Measurements from ENCODE around the gene CCN6.

CCN6 gene

DNA sequence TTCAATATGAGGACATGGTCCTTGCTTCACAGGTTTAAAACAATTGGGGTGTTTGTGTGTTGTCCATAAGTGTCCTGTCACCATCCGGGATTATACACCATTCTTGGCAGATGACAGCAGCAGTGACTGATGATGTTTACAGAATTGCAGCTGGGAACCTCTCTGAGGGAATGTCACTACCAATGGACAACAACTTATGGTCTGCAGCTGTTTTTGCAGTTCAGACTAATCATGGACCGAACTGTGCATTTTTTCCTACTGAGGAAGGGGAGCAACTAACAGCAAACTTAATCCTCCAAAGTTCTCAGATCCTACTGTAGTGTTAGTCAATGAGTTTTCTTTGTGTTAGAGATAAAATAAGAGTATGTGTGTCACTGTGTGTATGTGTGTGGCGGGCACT is 59.5 kb downstream of the CCN6 start:
- ATAC-seq, result no peak
- Mint-ChIP-seq H3K9me3 (no peaks in the 10 kb centered on the region), H3K4me1 (peaks cover 14% of the 10 kb centered on the region), H3K27me3 (no peaks in the 10 kb centered on the region), H3K27ac (no peak overlapping the region), H3K4me3 (no peak overlapping the region)
- DNase-seq, result no peak

DNA sequence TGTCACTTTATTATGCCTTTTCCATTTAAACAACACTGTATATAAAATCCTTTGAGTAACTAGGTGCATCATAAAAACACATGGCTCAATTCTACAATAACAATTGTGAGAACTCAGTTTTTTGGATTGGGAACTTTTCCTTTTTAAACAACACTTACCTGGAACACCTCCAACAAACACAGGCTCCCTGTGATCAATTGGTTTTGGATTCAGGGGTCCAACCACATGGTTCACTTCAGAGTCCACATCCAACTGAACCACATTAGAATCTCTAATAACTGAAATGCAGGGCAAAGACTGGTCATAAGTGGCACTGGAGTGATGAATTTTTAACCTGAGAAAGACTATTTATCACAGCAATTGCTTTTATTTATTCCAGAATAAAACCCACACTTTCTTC is 60.0 kb downstream of the CCN6 start:
- no peak for ATAC-seq
- Mint-ChIP-seq H3K4me1 (peaks cover 14% of the 10 kb centered on the region), H3K9me3 (no peaks in the 10 kb centered on the region), H3K27me3 (no peaks in the 10 kb centered on the region), H3K4me3 (no peak overlapping the region), H3K27ac (no peak overlapping the region)
- no peak for DNase-seq

DNA sequence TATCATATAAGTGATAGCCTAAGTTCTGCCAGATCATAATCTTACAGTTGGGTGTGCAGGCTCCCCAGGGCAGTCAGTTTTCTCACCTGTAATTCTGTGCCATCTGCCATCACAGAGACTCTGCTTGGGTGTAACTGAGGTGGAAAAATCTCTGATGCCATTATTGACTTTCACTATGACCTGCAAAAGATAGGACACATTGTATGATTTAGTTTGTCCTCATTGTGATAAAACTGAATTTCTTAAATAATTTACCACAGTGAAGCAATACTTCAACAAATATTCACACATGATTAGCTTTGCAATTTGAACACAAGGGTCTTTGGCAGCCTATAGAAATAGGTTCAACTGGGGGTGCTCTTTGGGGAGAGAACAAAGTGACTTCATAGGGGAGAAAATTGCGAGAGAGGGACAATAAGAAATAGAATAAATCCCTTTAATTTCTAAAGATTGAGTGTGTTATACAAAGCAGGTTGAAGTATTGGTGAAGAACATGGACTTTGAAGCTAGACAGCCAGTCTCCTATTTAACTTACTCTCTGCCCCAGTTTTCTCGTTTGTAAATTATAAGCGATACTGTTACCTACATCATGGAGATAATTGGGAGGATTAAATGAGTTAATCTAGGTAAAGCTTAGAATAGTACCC is 60.8 kb downstream of the CCN6 start:
- peaks cover 14% of the 10 kb centered on the region for H3K4me1 Mint-ChIP-seq
- no peak for ATAC-seq

DNA sequence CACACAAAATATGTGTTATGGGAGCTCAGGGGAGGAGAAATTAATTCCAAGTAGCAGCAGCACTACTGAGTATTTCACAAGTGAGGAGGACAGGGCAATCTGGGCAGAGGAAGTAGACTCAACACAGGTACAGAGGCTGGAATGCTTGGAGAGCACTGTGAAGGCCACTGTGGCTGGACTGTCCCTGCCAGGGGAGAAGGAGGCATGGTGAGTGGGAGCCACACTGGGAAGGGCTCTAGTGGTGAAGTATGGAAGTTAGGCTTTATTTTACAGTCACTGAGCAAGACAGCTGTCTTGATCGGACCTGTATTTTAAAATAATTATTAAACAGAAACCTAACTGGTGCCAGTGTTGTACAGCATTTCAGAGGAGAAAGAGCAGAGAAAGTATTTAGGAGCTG is 62.3 kb downstream of the CCN6 start:
- DNase-seq, result no peak
- H3K9me3 Mint-ChIP-seq, result no peaks in the 10 kb centered on the region
- H3K4me3 Mint-ChIP-seq, result no peak overlapping the region
- no peak overlapping the region for H3K27ac Mint-ChIP-seq
- H3K4me1 Mint-ChIP-seq, result peaks cover 14% of the 10 kb centered on the region
- H3K27me3 Mint-ChIP-seq, result no peaks in the 10 kb centered on the region
- no peak for ATAC-seq

More for the DNA sequence above, 60.8 kb downstream of the CCN6 start:
- Mint-ChIP-seq H3K9me3 (no peaks in the 10 kb centered on the region), H3K27ac (no peak overlapping the region), H3K27me3 (no peaks in the 10 kb centered on the region), H3K4me3 (no peak overlapping the region)
- DNase-seq, result no peak

DNA sequence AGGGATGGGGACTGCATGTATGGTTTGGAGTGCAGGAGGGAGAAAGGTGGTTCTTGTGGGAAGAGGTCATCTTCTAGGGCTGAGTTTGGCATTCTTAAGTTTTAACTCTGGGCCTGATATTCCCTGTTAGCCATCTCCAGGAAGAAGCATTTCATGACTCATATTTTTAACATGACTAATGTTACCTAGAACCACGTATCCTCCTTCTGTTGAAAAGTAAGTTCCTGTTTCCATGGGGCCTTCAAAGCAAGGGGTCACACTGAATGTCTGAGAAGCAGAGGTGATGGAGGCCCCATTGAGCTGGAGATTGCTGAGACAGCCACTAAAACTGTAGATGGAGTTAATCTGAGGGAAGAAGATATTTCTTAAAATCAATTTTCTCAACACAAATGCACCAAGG is 63.6 kb downstream of the CCN6 start:
- Mint-ChIP-seq H3K27me3 (no peaks in the 10 kb centered on the region), H3K27ac (peak overlapping the region; percentile 13 to 14), H3K4me3 (peak overlapping the region; percentile 21 to 56), H3K9me3 (no peaks in the 10 kb centered on the region), H3K4me1 (peaks cover 14% of the 10 kb centered on the region)
- DNase-seq (no peak), ATAC-seq (peak; percentile 80)

DNA sequence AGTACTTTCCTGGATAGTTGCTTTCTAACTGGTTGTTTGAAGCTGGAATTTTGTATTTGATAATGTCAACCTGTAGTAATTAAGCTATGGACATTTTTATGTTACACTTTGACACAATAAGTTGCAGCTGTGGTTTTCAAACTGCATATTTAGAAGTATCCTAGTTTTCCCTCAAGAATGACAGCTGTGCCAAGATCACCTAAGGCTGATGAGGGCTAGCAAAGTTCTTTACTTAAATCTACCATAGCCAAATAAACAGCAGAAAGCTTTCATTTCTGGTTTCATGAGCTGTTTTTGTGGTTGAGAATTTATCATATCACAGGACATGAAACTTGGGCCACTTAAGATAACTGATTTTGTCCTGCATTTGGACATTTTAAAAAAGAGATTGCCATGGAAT is 64.1 kb downstream of the CCN6 start:
- DNase-seq, result no peak
- Mint-ChIP-seq H3K4me1 (peaks cover 14% of the 10 kb centered on the region), H3K27ac (no peak overlapping the region), H3K4me3 (no peak overlapping the region), H3K27me3 (no peaks in the 10 kb centered on the region), H3K9me3 (no peaks in the 10 kb centered on the region)
- ATAC-seq, result no peak
